Mesothelial cell of epicardium (in vitro differentiated cells): ENCODE measurements around the gene HOXD11. TPM values are rescaled to one million over a fixed set of nuclear protein-coding genes. Genes with fewer than 3 reads are reported as not detected.

Source experiments
- DNase-seq, 2 experiments: peaks; one replicate each; pipeline ENCODE4 v3.0.0; 2021; ENCODE audit warnings: low spot score in 2 of 2; ENCODE audit not compliant: unreplicated experiment in 2 of 2
- H3K27ac Mint-ChIP-seq: 2 replicates; pipeline ENCODE4 v1.8.0; 2021; ENCODE audit warnings: mixed read lengths
- H3K27me3 Mint-ChIP-seq: 2 replicates; pipeline ENCODE4 v1.8.0; 2021; ENCODE audit warnings: low read depth, mixed read lengths
- H3K36me3 Mint-ChIP-seq: 2 replicates; pipeline ENCODE4 v1.8.0; 2021; ENCODE audit warnings: mixed read lengths
- H3K4me1 Mint-ChIP-seq: 2 replicates; pipeline ENCODE4 v1.8.0; 2021; ENCODE audit warnings: mixed read lengths
- H3K4me3 Mint-ChIP-seq: 2 replicates; pipeline ENCODE4 v1.8.0; 2021; ENCODE audit warnings: mild to moderate bottlenecking, moderate library complexity, mixed read lengths
- H3K9me3 Mint-ChIP-seq: 2 replicates; pipeline ENCODE4 v1.8.0; 2021; ENCODE audit warnings: mixed read lengths
- total RNA-seq: library from RNA; stranded (reverse); gene quantifications from 3 replicates; pipeline ENCODE4 v1.2.1, GENCODE V29; 2021
- TF ChIP-seq, protein P1 (sequence below): fragments of 200-600 bp; sonication (generic); IDR thresholded peaks from one replicate; pipeline ENCODE4 v1.5.0; 2021; ENCODE audit warnings: antibody characterized with exemption; ENCODE audit not compliant: unreplicated experiment

The HOXD11 gene
- total RNA-seq, 1 donor from 2014 or later, result 3.0 TPM

DNA sequence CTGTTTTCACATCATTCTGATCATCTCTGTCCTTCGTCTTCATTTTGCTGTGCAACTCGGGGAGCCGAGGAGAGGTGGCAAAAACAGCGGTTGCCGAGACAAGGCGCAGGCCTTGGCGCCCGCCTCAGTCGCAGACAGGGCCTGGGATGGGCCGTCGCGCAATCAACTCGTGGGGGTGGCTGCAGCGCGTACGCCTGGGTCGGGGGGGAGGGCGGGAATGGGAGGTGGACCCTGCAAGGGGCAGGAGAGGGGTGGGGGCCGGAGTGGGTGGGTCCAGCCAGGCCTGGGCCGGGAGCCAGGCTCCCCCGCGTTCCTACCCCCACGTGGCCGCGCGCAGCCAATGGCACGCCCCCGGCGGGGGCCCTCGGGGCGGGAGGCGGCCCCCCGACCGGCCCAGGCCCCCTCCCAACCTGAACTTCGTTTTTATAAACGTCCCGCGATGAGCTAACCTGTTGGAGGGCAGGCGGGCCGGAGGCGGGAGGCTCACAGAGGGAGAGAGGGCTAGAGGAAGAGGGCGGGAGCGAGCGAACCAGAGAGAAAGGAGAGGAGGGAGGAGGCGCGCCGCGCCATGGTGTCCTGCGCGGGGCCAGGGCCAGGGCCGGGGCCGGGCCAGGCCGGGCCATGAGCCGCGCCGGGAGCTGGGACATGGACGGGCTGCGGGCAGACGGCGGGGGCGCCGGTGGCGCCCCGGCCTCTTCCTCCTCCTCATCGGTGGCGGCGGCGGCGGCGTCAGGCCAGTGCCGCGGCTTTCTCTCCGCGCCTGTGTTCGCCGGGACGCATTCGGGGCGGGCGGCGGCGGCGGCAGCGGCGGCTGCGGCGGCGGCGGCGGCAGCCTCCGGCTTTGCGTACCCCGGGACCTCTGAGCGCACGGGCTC is 14.6 kb upstream of the HOXD11 start, which contains the start of gene HOXD13:
TSS of gene HOXD13 (plus strand) at position 452 of the 875 bp plus-strand sequence. CDS start at position 622, 170 bp downstream.
- Mint-ChIP-seq H3K4me3 (peak within 1 kb of the TSS; percentile 57), H3K27ac (no peak within 1 kb of the TSS), H3K4me1 (peaks cover 12% of the 10 kb centered on the region), H3K36me3 (no peaks in the 10 kb centered on the region), H3K27me3 (peaks cover 94% of the 10 kb centered on the region), H3K9me3 (no peaks in the 10 kb centered on the region)
- no peak for DNase-seq
- TF ChIP-seq, protein P1, sequence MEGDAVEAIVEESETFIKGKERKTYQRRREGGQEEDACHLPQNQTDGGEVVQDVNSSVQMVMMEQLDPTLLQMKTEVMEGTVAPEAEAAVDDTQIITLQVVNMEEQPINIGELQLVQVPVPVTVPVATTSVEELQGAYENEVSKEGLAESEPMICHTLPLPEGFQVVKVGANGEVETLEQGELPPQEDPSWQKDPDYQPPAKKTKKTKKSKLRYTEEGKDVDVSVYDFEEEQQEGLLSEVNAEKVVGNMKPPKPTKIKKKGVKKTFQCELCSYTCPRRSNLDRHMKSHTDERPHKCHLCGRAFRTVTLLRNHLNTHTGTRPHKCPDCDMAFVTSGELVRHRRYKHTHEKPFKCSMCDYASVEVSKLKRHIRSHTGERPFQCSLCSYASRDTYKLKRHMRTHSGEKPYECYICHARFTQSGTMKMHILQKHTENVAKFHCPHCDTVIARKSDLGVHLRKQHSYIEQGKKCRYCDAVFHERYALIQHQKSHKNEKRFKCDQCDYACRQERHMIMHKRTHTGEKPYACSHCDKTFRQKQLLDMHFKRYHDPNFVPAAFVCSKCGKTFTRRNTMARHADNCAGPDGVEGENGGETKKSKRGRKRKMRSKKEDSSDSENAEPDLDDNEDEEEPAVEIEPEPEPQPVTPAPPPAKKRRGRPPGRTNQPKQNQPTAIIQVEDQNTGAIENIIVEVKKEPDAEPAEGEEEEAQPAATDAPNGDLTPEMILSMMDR, result no peak

DNA sequence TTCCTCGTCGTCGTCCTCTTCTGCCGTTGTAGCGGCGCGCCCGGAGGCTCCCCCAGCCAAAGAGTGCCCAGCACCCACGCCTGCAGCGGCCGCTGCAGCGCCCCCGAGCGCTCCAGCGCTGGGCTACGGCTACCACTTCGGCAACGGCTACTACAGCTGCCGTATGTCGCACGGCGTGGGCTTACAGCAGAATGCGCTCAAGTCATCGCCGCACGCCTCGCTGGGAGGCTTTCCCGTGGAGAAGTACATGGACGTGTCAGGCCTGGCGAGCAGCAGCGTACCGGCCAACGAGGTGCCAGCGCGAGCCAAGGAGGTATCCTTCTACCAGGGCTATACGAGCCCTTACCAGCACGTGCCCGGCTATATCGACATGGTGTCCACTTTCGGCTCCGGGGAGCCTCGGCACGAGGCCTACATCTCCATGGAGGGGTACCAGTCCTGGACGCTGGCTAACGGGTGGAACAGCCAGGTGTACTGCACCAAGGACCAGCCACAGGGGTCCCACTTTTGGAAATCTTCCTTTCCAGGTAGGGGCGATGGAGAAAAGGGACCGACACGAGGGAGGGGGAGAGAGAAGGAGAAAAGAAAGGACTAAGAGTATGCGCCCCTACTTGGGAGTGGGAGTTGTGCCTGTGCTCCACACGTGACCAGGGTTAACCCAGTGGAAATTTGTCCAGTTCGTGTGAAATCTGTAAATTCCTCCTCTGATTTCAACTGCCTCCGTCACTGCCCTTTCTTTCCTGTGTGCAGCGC is 13.8 kb upstream of the HOXD11 start:
- peaks cover 94% of the 10 kb centered on the region for H3K27me3 Mint-ChIP-seq
- peak overlapping the region; percentile 57 for H3K4me3 Mint-ChIP-seq
- no peak overlapping the region for H3K27ac Mint-ChIP-seq
- H3K9me3 Mint-ChIP-seq, result no peaks in the 10 kb centered on the region
- H3K4me1 Mint-ChIP-seq, result peaks cover 15% of the 10 kb centered on the region
- no peaks in the 10 kb centered on the region for H3K36me3 Mint-ChIP-seq
- TF ChIP-seq, protein P1, result no peak
- no peak for DNase-seq

DNA sequence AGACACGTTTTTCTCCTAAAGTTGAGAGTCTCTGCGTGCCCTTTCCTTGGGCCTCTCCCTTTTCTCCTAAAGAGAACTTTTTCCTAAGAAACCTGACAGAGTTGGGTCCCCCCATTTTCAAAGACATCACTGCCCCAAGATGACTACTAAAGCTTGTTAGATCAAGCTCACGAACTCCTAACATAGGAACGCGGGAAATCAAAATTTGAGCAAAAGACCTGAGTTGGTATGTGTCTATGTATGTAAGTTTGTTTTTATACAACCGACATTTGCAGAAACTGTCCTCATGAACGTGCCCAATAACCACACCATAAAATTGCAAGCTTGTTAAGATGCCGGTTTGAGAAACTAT is 13.2 kb upstream of the HOXD11 start:
- Mint-ChIP-seq H3K27me3 (peaks cover 94% of the 10 kb centered on the region), H3K36me3 (no peaks in the 10 kb centered on the region), H3K4me3 (peak overlapping the region; percentile 57), H3K27ac (no peak overlapping the region), H3K9me3 (no peaks in the 10 kb centered on the region), H3K4me1 (peaks cover 13% of the 10 kb centered on the region)
- TF ChIP-seq, protein P1, result no peak
- no peak for DNase-seq

DNA sequence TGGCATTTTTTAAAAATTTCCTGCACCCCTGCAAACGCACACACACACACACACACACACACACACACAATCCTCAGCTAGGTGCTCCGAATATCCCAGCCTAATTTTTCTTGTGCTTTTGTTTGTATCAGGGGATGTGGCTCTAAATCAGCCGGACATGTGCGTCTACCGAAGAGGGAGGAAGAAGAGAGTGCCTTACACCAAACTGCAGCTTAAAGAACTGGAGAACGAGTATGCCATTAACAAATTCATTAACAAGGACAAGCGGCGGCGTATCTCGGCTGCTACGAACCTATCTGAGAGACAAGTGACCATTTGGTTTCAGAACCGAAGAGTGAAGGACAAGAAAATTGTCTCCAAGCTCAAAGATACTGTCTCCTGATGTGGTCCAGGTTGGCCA is 12.7 kb upstream of the HOXD11 start:
- H3K27me3 Mint-ChIP-seq, result peaks cover 94% of the 10 kb centered on the region

DNA sequence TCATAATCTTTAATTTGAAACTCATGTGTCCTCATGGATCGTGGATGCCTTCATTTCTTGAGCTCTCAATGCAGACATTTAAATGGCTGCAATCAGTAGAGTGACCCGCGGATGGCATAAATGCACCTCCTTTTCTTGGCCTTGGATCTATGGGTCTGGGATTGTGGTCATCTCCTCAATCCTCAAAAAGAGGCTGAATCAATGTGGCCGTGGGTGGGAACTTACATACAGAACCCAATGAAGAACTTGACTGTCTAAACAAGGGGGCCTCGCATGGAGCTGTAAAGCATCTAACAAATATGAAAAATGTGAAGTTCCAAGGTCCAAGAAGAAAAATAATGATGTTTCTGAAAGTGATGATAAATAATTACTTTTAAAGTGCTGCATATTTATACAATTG is 11.7 kb upstream of the HOXD11 start:
- H3K4me1 Mint-ChIP-seq, result peaks cover 13% of the 10 kb centered on the region

More for the DNA sequence above, 12.7 kb upstream of the HOXD11 start:
- Mint-ChIP-seq H3K4me3 (no peak overlapping the region), H3K27ac (no peak overlapping the region), H3K4me1 (peaks cover 13% of the 10 kb centered on the region), H3K36me3 (no peaks in the 10 kb centered on the region), H3K9me3 (no peaks in the 10 kb centered on the region)
- TF ChIP-seq, protein P1, result no peak
- DNase-seq, result no peak

More for the DNA sequence above, 11.7 kb upstream of the HOXD11 start:
- no peaks in the 10 kb centered on the region for H3K9me3 Mint-ChIP-seq
- no peak overlapping the region for H3K4me3 Mint-ChIP-seq
- H3K36me3 Mint-ChIP-seq, result no peaks in the 10 kb centered on the region
- DNase-seq, result no peak
- no peak overlapping the region for H3K27ac Mint-ChIP-seq
- peaks cover 93% of the 10 kb centered on the region for H3K27me3 Mint-ChIP-seq
- TF ChIP-seq, protein P1, result no peak
